H1 (cell line): ENCODE data around the gene PAK2.

Experiments
- CREB1 ChIP-seq: IDR thresholded peaks from 2 replicates; pipeline ENCODE4 v1.6.1; 2012; ENCODE audit warnings: inconsistent platforms
- CTCF ChIP-seq, 3 experiments: IDR thresholded peaks; 1 replicate in 2 of 3; 2 replicates in 1 of 3; pipeline versions ENCODE4 v1.5.1 to v1.6.1; 2011; ENCODE audit warnings: low read length in 3 of 3, mild to moderate bottlenecking in 3 of 3, inconsistent platforms in 2 of 3, low read depth in 1 of 3, moderate library complexity in 1 of 3; ENCODE audit not compliant: insufficient read depth in 1 of 3; ENCODE audit errors: control extremely low read depth in 1 of 3
- HDAC6 ChIP-seq: IDR thresholded peaks from one replicate; pipeline ENCODE4 v1.7.1; 2012; ENCODE audit warnings: low read depth, mild to moderate bottlenecking, inconsistent platforms, low read length, moderate library complexity
- JUN ChIP-seq: IDR thresholded peaks from 2 replicates; pipeline ENCODE4 v1.6.1; 2011; ENCODE audit warnings: low read depth, mild to moderate bottlenecking, improper control_type of control experiment, low read length
- POLR2AphosphoS5 ChIP-seq: IDR thresholded peaks from 2 replicates; pipeline ENCODE4 v1.6.1; 2011; ENCODE audit warnings: low read depth, low read length
- SIN3A ChIP-seq, 2 experiments: IDR thresholded peaks in 1 of 2; conservative IDR thresholded peaks in 1 of 2; 2 replicates each; pipeline ENCODE4 v1.6.1; 2011 to 2012; ENCODE audit warnings: low read length in 2 of 2, improper control_type of control experiment in 1 of 2, low read depth in 1 of 2, mild to moderate bottlenecking in 1 of 2
- SP1 ChIP-seq: IDR thresholded peaks from 2 replicates; pipeline ENCODE4 v1.6.1; 2011; ENCODE audit warnings: low read depth, low read length
- TCF12 ChIP-seq: IDR thresholded peaks from 2 replicates; pipeline ENCODE4 v1.6.1; 2011; ENCODE audit warnings: low read depth, mild to moderate bottlenecking, low read length
- YY1 ChIP-seq: IDR thresholded peaks from 2 replicates; pipeline ENCODE4 v1.6.1; 2011; ENCODE audit warnings: low read depth, mild to moderate bottlenecking, low read length
- ZNF274 ChIP-seq: IDR thresholded peaks from 2 replicates; pipeline ENCODE4 v1.7.0; 2012; ENCODE audit warnings: low read length, borderline replicate concordance; ENCODE audit errors: extremely low read depth

- TF ChIP-seq YY1 (no peak), POLR2AphosphoS5 (no peak), TCF12 (no peak), CTCF (IDR thresholded peaks at IDR 0.05; ENCODE audit: control extremely low read depth in 1 of 3, insufficient read depth in 1 of 3, low read depth in 1 of 3, low read length in 3 of 3) (no peak), SIN3A (conservative IDR thresholded peaks at IDR 0.05 in 1 of 2, IDR thresholded peaks at IDR 0.05 in 1 of 2; ENCODE audit: low read depth in 1 of 2, low read length in 2 of 2) (no peak), JUN (no peak), CREB1 (no peak), SP1 (no peak), HDAC6 (no peak), ZNF274 (no peak)
These were observed 39.1 kb downstream of the PAK2 start for GRCh38 chr3:196778755-196779154.
